A673 (cell line): ENCODE measurements around the gene CALM3. TPM values are rescaled to one million over a fixed set of nuclear protein-coding genes. Genes with fewer than 3 reads are reported as not detected.

ENCODE experiments used
- BruUV-seq: library from RNA; stranded (reverse); fragments of 400-500 nt; replicated peaks from 2 replicates; lab custom pipeline; 2021; lab: Mats Ljungman, UMichigan
- CTCF ChIA-PET: fragments of 300-600 bp; sonication (Branson Sonifier 250); formaldehyde crosslinking; loops from one replicate; lab custom pipeline; 2022; ENCODE audit warnings: antibody characterized with exemption; lab: Charles Lee
- POLR2A ChIA-PET: fragments of 300-600 bp; sonication (Branson Sonifier 250); formaldehyde crosslinking; loops from one replicate; lab custom pipeline; 2022; ENCODE audit warnings: antibody characterized with exemption; ENCODE audit not compliant: low non-redundant PET; lab: Charles Lee
- DNase-seq: peaks from one replicate; pipeline ENCODE4 v3.0.0-alpha.2; 2015; ENCODE audit warnings: low spot score
- H3K27ac ChIP-seq: fragments of 200-600 bp; sonication (generic); 2 replicates; pipeline ENCODE4 v1.5.1; 2016; ENCODE audit warnings: mixed run types, low read depth, mild to moderate bottlenecking, mixed read lengths, antibody characterized with exemption, low read length; ENCODE audit not compliant: poor library complexity, severe bottlenecking
- H3K27me3 ChIP-seq: fragments of 200-600 bp; sonication (generic); replicated peaks from 2 replicates; pipeline ENCODE4 v1.6.1; 2017; ENCODE audit warnings: mixed run types, low read depth, mild to moderate bottlenecking, mixed read lengths, antibody characterized with exemption, low read length; ENCODE audit not compliant: insufficient read depth, poor library complexity
- H3K36me3 ChIP-seq: fragments of 200-600 bp; sonication (generic); 2 replicates; pipeline ENCODE4 v1.6.1; 2016; ENCODE audit warnings: mixed run types, mild to moderate bottlenecking, mixed read lengths, antibody characterized with exemption, low read length; ENCODE audit not compliant: insufficient read depth, poor library complexity, severe bottlenecking
- H3K4me1 ChIP-seq: fragments of 200-600 bp; sonication (generic); 2 replicates; pipeline ENCODE4 v1.6.1; 2017; ENCODE audit warnings: mixed run types, mild to moderate bottlenecking, mixed read lengths, antibody characterized with exemption, low read length; ENCODE audit not compliant: insufficient read depth, poor library complexity, severe bottlenecking
- H3K4me3 ChIP-seq: fragments of 200-600 bp; sonication (generic); 2 replicates; pipeline ENCODE4 v1.5.1; 2016; ENCODE audit warnings: low read depth, mixed run types, mild to moderate bottlenecking, mixed read lengths, low read length; ENCODE audit not compliant: poor library complexity, severe bottlenecking
- H3K9me3 ChIP-seq: fragments of 200-600 bp; sonication (generic); 2 replicates; pipeline ENCODE4 v1.6.1; 2016; ENCODE audit warnings: mixed run types, low read depth, mild to moderate bottlenecking, mixed read lengths, antibody characterized with exemption, low read length; ENCODE audit not compliant: poor library complexity, severe bottlenecking
- EZH2 ChIP-seq: fragments of 200-600 bp; sonication (generic); IDR thresholded peaks from 2 replicates; pipeline ENCODE4 v1.6.1; 2017; ENCODE audit warnings: borderline replicate concordance, low read depth, mild to moderate bottlenecking, mixed read lengths, antibody characterized with exemption, low read length; ENCODE audit not compliant: poor library complexity, severe bottlenecking
- intact Hi-C: fragments of 100-400 bp; cut with micrococcal nuclease; formaldehyde crosslinking; loops from one replicate; pipeline ENCODE4 v1.10.0; 2022; ENCODE audit not compliant: unreplicated experiment
- total RNA-seq: library from RNA; stranded (reverse); gene quantifications from 2 replicates; pipeline ENCODE4 v1.2.3, GENCODE V29; 2021
- TF ChIP-seq, protein P1 (sequence below): fragments of 300-800, 200-600 bp; sonication (generic); conservative IDR thresholded peaks from 2 replicates; pipeline ENCODE4 v1.5.1; 2017; ENCODE audit warnings: low read depth, mild to moderate bottlenecking, antibody characterized with exemption, low read length, moderate library complexity, mixed read lengths

The CALM3 gene
- total RNA-seq, 1 experiment from 2014 or later, result 272 TPM

DNA sequence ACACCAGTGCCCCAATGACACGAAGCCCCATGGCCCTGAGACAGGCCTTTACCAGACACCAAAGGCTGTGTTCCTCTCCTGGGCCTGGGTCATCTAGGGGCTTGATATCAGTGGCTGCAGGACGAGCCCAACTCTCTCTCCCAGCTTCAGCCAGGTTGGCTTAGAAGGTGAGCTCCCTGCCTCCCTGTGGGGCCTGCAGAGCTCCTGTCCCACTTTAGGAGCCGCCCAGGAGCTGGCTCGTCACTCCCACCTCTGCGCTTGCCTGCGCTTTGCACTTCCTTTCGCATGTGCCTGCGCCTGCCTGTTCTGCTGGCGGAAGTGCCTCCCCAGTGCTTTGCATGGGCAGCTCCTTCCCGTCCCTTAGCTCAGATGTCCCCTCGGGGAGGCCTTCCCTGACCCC lies 4.9 kb downstream of the CALM3 start:
- ChIA-PET CTCF (no interaction called here), POLR2A (no interaction called here)
- Histone ChIP-seq H3K4me1 (peaks cover 10% of the 10 kb centered on the region), H3K9me3 (no peaks in the 10 kb centered on the region), H3K27ac (no peak overlapping the region), H3K36me3 (peaks cover 51% of the 10 kb centered on the region), H3K4me3 (no peak overlapping the region), H3K27me3 (no peaks in the 10 kb centered on the region)
- TF ChIP-seq EZH2, result no peak
- TF ChIP-seq, protein P1, sequence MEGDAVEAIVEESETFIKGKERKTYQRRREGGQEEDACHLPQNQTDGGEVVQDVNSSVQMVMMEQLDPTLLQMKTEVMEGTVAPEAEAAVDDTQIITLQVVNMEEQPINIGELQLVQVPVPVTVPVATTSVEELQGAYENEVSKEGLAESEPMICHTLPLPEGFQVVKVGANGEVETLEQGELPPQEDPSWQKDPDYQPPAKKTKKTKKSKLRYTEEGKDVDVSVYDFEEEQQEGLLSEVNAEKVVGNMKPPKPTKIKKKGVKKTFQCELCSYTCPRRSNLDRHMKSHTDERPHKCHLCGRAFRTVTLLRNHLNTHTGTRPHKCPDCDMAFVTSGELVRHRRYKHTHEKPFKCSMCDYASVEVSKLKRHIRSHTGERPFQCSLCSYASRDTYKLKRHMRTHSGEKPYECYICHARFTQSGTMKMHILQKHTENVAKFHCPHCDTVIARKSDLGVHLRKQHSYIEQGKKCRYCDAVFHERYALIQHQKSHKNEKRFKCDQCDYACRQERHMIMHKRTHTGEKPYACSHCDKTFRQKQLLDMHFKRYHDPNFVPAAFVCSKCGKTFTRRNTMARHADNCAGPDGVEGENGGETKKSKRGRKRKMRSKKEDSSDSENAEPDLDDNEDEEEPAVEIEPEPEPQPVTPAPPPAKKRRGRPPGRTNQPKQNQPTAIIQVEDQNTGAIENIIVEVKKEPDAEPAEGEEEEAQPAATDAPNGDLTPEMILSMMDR, result no peak
- intact Hi-C loops, result no loop called here
- BruUV-seq, result no TSS peak
- DNase-seq, result no peak

DNA sequence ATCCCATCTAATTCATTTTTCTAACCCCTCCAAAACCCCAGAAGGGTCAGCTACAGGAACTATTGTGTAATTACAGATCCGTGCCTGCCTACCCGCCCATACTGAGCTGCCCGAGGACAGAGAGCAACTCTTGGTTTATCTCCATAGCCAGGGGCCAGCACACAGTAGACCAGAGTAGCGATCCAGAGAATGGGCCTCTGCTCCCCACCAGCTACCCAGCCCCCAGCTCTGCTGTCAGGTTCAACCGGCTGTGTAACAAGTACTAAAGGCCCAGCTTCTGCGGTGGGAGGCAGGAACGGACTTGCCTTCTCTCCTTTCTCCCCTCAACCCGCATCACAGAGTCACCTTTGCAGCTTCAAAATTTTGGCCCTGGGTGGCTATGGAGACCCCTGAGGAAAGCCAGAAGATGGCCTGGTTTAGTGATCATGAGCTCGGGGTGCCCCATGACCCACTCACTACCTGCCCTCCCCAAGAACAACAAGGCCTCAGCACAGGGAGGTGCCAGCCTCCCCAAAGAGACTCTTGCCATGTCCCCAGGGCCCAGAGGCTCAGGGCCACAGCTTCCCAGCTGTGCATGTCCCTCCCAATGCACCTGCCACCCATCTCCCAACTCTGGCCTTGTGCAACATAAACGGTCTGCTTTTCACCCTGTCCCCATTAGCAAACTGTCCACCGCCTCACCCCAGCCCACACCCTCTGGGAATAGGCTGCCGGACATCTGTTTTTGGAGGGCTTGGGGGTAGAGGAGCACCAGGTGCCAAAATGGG lies 5.7 kb downstream of the CALM3 start:
- no peak overlapping the region for H3K4me3 ChIP-seq
- H3K27me3 ChIP-seq, result no peaks in the 10 kb centered on the region
- DNase-seq, result no peak
- no TSS peak for BruUV-seq
- intact Hi-C loops, result no loop called here
- H3K4me1 ChIP-seq, result peaks cover 10% of the 10 kb centered on the region
- H3K9me3 ChIP-seq, result no peaks in the 10 kb centered on the region
- peaks cover 51% of the 10 kb centered on the region for H3K36me3 ChIP-seq
- CTCF ChIA-PET, result no interaction called here
- no peak for TF ChIP-seq EZH2
- TF ChIP-seq, protein P1, result no peak
- no peak overlapping the region for H3K27ac ChIP-seq
- POLR2A ChIA-PET, result no interaction called here

DNA sequence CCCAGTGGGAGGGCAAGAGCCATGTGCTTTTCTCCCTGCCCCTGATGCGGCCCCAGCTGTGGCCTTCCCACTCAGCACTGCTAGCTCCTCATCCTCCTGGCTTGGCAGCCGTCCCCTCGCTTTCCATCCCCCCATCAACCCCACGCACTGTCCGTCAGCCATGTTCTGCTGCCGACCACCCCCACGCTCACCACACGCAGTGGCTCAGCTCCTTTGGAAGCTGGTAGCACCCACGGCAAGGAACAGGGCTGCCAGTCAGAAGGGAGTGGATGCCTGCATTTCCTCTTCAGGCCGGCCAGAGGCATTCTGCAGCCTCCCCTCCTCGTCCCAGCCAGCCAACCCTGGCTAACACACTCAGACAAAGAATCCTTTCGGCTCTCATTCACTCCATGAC lies 6.3 kb downstream of the CALM3 start:
- intact Hi-C loops, result no loop called here
- H3K4me3 ChIP-seq, result no peak overlapping the region
- no peak overlapping the region for H3K27ac ChIP-seq
- H3K36me3 ChIP-seq, result peaks cover 51% of the 10 kb centered on the region
- ChIA-PET CTCF (no interaction called here), POLR2A (no interaction called here)
- no TSS peak for BruUV-seq
- H3K27me3 ChIP-seq, result no peaks in the 10 kb centered on the region
- no peaks in the 10 kb centered on the region for H3K9me3 ChIP-seq
- TF ChIP-seq, protein P1, result no peak
- TF ChIP-seq EZH2, result no peak
- no peak for DNase-seq
- H3K4me1 ChIP-seq, result peaks cover 10% of the 10 kb centered on the region
